IPS-18a (cell line): ENCODE measurements around the gene FAM110C.
"Not testable (repeated sequence)": the region's sequence is repeated elsewhere in the genome, so short reads cannot be mapped to it uniquely, and the experiment has no call there.

Experiments
- H3K27ac ChIP-seq: one replicate; pipeline ENCODE4 v1.5.1; 2013; ENCODE audit warnings: low read length
- H3K27me3 ChIP-seq: one replicate; pipeline ENCODE4 v1.6.1; 2013; ENCODE audit warnings: mild to moderate bottlenecking, low read length; ENCODE audit not compliant: control insufficient read depth, insufficient read depth
- H3K36me3 ChIP-seq: one replicate; pipeline ENCODE4 v1.6.1; 2013; ENCODE audit warnings: low read depth, low read length; ENCODE audit not compliant: control insufficient read depth
- H3K4me1 ChIP-seq: one replicate; pipeline ENCODE4 v1.6.1; 2013; ENCODE audit warnings: low read depth, low read length; ENCODE audit not compliant: control insufficient read depth
- H3K4me3 ChIP-seq: one replicate; pipeline ENCODE4 v1.5.1; 2013; ENCODE audit warnings: low read length
- H3K9ac ChIP-seq: one replicate; pipeline ENCODE4 v1.6.1; 2013; ENCODE audit warnings: mild to moderate bottlenecking, low read length, moderate library complexity
- H3K9me3 ChIP-seq: one replicate; pipeline ENCODE4 v1.6.1; 2013; ENCODE audit warnings: low read depth, low read length; ENCODE audit not compliant: control insufficient read depth

Gene FAM110C

GRCh38 chr2:38155-38554 is 8.2 kb downstream of the FAM110C start:
- Histone ChIP-seq H3K27me3 (no peaks in the 10 kb centered on the region), H3K36me3 (peaks cover 8% of the 10 kb centered on the region), H3K4me1 (peaks cover 4% of the 10 kb centered on the region), H3K9me3 (no peaks in the 10 kb centered on the region), H3K9ac (no peak overlapping the region), H3K4me3 (no peak overlapping the region), H3K27ac (no peak overlapping the region)

- Histone ChIP-seq H3K9me3 (no peaks in the 10 kb centered on the region), H3K27ac (no peak overlapping the region), H3K4me1 (peaks cover 4% of the 10 kb centered on the region), H3K36me3 (peaks cover 7% of the 10 kb centered on the region), H3K4me3 (no peak overlapping the region), H3K27me3 (no peaks in the 10 kb centered on the region), H3K9ac (no peak overlapping the region)
Measured at GRCh38 chr2:36318-36717, 10.0 kb downstream of the FAM110C start.

GRCh38 chr2:35852-36251 is 10.5 kb downstream of the FAM110C start:
- Histone ChIP-seq H3K4me3 (no peak overlapping the region), H3K9me3 (no peaks in the 10 kb centered on the region), H3K9ac (no peak overlapping the region), H3K36me3 (peaks cover 5% of the 10 kb centered on the region), H3K4me1 (peaks cover 4% of the 10 kb centered on the region), H3K27ac (no peak overlapping the region), H3K27me3 (no peaks in the 10 kb centered on the region)

GRCh38 chr2:33620-34019 is 12.7 kb downstream of the FAM110C start:
- no peak overlapping the region for H3K9ac ChIP-seq
- no peak overlapping the region for H3K27ac ChIP-seq
- H3K36me3 ChIP-seq: no peaks in the 10 kb centered on the region
- H3K4me3 ChIP-seq: no peak overlapping the region
- peaks cover 4% of the 10 kb centered on the region for H3K4me1 ChIP-seq
- no peaks in the 10 kb centered on the region for H3K9me3 ChIP-seq
- H3K27me3 ChIP-seq: no peaks in the 10 kb centered on the region

- Histone ChIP-seq H3K4me3 (no peak overlapping the region), H3K27ac (no peak overlapping the region), H3K9me3 (no peaks in the 10 kb centered on the region), H3K4me1 (no peaks in the 10 kb centered on the region), H3K27me3 (no peaks in the 10 kb centered on the region), H3K9ac (no peak overlapping the region), H3K36me3 (no peaks in the 10 kb centered on the region)
Measured at GRCh38 chr2:32068-32467, 14.2 kb downstream of the FAM110C start.

GRCh38 chr2:29253-29652 is 17.1 kb downstream of the FAM110C start:
- H3K27ac ChIP-seq: no peak overlapping the region
- no peak overlapping the region for H3K9ac ChIP-seq
- H3K9me3 ChIP-seq: no peaks in the 10 kb centered on the region
- no peaks in the 10 kb centered on the region for H3K4me1 ChIP-seq
- H3K27me3 ChIP-seq: no peaks in the 10 kb centered on the region
- no peak overlapping the region for H3K4me3 ChIP-seq
- H3K36me3 ChIP-seq: no peaks in the 10 kb centered on the region

GRCh38 chr2:28406-28975 is 17.8 kb downstream of the FAM110C start:
- Histone ChIP-seq H3K36me3 (no peaks in the 10 kb centered on the region), H3K4me3 (no peak overlapping the region), H3K27ac (no peak overlapping the region), H3K9ac (no peak overlapping the region), H3K9me3 (no peaks in the 10 kb centered on the region), H3K4me1 (no peaks in the 10 kb centered on the region), H3K27me3 (no peaks in the 10 kb centered on the region)

- Histone ChIP-seq H3K27me3 (no peaks in the 10 kb centered on the region), H3K4me1 (no peaks in the 10 kb centered on the region), H3K4me3 (no peak overlapping the region), H3K9ac (no peak overlapping the region), H3K9me3 (no peaks in the 10 kb centered on the region), H3K36me3 (no peaks in the 10 kb centered on the region), H3K27ac (no peak overlapping the region)
Measured at GRCh38 chr2:26891-27290, 19.4 kb downstream of the FAM110C start.

GRCh38 chr2:25543-25942 is 20.8 kb downstream of the FAM110C start:
- H3K4me3 ChIP-seq: no peak overlapping the region
- no peak overlapping the region for H3K27ac ChIP-seq
- H3K4me1 ChIP-seq: no peaks in the 10 kb centered on the region
- no peak overlapping the region for H3K9ac ChIP-seq
- no peaks in the 10 kb centered on the region for H3K9me3 ChIP-seq
- H3K36me3 ChIP-seq: no peaks in the 10 kb centered on the region
- H3K27me3 ChIP-seq: no peaks in the 10 kb centered on the region

GRCh38 chr2:24591-24990 is 21.7 kb downstream of the FAM110C start:
- not testable (repeated sequence) for H3K9me3 ChIP-seq, H3K27ac ChIP-seq, H3K9ac ChIP-seq, H3K4me3 ChIP-seq, H3K36me3 ChIP-seq, H3K4me1 ChIP-seq, H3K27me3 ChIP-seq

- no peak overlapping the region for H3K9ac ChIP-seq
- no peaks in the 10 kb centered on the region for H3K4me1 ChIP-seq
- H3K27me3 ChIP-seq: no peaks in the 10 kb centered on the region
- H3K27ac ChIP-seq: no peak overlapping the region
- no peak overlapping the region for H3K4me3 ChIP-seq
- H3K36me3 ChIP-seq: no peaks in the 10 kb centered on the region
- no peaks in the 10 kb centered on the region for H3K9me3 ChIP-seq
Measured at GRCh38 chr2:24107-24506, 22.2 kb downstream of the FAM110C start.

- Histone ChIP-seq H3K27me3 (no peaks in the 10 kb centered on the region), H3K27ac (no peak overlapping the region), H3K4me1 (no peaks in the 10 kb centered on the region)
Measured at GRCh38 chr2:23283-23682, 23.0 kb downstream of the FAM110C start.

More at GRCh38 chr2:23283-23682, 23.0 kb downstream of the FAM110C start:
- Histone ChIP-seq H3K36me3 (no peaks in the 10 kb centered on the region), H3K9ac (no peak overlapping the region), H3K4me3 (no peak overlapping the region), H3K9me3 (no peaks in the 10 kb centered on the region)
